ENCODE measurements around the gene INSIG1.

INSIG1 gene

DNA sequence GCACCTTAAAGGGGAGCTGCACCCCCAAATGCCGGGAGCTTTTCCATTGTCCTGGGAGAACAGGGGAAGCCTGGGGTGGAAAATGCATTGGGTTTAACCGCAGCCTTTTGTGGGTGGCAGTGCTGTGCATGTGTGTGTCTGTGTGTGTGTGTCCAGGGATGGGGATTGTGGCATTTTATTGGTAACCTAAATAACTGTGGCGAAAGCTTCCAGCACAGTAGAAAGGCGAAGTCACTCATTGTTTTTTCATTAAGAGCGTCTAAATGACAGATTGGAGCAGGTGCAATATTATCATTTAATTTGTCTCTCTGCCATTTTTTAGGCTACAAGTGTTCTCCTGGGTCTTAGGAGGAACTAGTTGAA is 55.1 kb downstream of the INSIG1 start:
- no peak for FAIRE-seq

DNA sequence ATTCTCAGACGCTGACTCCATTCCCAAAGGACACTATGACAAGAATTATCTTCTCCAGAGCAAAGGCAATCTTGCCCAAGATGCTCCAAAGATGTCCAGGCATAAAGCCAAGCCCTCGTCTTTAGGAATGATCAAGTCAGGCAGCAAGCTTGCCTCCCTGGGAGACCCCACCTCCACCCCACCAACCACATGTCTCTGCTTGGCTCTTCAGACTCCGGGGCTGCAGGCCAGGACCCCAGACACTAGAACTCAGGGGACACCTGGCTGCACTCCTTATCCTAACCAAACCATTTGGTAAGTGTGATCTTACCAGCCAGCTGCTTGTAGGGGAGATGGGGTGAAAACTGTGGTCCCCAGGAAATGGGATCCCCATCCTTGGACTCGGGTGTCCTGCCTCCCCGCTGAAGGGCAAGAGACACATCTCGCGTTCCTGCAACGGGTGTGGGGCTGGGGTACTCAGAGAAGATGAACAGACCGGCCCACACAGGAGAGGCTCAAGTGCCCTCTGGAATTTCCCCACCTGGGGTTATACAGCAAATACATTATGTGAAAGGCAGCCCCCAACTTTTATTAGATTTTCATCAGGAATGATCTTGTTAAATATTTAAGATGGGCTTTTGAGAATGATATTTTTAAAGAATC is 55.7 kb downstream of the INSIG1 start:
- no peak for FAIRE-seq

DNA sequence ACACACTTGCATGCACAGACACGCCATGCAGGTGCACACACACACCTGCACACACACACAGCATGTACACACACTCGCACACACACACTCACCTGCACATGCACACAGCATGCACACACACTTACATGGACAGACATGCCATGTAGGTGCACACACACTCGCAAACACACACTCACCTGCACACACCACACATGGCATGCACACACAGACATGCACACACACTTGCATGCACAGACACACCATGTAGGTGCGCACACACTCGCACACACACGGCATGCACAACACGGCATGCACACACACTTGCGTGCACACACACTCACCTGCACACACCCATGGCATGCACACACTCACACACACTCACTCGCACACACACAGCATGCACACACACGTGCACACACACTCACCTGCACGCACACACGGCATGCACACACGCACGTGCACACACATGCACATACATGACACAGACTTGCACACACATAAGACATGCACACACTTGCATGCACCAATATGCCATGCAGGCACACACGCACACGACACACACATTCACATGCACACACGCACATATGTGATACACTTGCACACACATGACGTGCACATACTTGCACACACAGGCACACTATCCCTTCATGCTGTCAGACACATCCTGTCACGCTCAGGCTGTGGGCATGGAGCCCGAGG is 56.8 kb downstream of the INSIG1 start:
- FAIRE-seq, result no peak

DNA sequence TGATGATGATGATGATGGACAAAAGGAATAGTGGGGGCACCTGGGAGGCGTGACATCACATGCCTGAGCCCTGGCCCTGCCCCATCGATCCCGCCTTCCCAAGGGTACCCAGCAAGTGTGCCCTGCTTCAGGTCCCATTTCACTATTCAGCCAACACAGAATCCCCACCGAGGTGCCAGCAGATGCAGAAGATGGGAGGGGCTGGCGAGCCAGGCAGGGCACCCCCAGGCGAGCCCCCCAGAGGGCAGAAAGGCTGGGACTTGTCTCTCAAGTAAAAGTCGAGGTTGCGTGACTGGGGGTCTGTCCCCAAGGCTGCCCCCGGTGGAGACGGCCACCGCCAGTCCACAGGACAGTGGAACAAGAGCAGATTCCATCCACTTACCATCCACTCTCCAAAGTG is 57.5 kb downstream of the INSIG1 start:
- no peak for FAIRE-seq

DNA sequence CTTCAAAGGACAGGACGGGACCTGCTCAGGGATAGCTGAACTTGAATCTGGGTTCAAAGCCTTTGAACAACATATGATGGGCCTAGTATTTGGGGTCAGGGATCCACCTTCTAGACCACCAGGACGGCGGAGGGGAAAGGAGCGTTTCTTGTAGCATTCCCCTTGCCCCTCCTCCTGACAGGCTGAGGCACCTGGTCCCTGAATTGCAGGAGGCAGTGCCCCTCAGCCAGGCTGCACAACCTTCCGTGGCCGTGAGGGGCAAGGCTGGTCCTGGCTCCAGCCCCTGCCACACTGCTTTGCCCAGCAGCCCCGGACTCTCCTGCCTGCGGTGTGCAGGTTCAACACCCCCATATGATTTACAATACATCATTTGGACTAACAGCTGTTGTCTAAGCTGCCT is 58.1 kb downstream of the INSIG1 start:
- FAIRE-seq, result no peak

DNA sequence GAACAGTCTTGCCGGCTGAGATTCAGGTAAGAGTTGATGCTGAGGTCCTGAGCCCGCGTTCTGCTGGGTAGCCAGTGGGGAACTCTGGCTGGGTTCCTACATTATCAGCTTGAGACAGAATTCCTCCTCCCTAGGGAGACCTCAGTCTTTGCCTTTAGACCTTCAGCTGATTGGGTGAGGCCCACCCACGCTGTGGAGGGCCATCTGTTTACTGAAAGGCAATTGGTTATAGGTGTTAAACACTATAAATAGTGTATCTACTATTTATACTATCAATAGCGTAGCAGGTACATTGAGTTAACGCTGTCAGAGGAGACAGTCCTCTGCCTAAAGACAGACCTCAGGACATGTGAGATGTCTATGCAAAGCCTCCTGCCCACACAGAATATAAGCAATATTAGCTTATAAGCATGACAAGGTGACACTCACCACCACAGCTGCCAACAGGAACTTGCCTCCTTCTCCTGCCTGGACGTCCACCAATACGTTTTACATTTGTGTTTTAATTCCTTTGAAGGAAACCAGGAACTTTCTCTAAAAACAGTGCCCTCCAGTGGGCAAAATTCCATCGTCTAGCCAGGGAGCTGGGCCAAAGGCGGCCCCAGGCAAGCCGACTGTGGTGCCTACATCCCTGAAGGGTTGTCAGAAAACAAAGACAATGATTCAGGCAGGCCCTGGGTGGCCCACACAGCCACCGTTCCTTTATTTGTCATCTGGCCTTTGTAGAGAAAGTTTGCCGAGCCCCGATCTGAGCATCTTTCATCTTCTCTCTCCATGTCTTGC is 58.8 kb downstream of the INSIG1 start:
- FAIRE-seq, result no peak

DNA sequence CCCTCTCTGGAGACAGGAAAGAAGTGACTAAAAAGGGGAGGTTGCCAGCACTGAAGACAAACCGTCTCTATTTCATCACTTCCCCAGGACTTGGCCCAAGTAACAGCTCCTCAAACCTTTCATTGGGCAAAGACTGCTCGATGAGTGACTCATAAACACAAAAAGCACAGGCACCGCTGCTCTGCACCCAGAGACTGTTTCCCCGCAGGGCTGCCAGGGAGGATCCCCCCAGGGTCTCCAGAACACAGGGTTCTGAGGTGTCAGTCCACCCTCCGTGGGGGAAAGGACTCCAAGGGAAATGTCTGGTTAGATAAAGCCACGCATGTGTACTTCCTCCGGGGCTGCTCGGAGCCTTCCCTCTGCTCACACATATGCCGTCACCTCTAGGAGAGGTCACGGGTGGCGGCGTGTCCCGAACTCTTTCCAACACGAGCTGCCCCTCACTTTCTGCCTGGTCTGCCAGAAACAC is 59.9 kb downstream of the INSIG1 start:
- FAIRE-seq, result no peak

DNA sequence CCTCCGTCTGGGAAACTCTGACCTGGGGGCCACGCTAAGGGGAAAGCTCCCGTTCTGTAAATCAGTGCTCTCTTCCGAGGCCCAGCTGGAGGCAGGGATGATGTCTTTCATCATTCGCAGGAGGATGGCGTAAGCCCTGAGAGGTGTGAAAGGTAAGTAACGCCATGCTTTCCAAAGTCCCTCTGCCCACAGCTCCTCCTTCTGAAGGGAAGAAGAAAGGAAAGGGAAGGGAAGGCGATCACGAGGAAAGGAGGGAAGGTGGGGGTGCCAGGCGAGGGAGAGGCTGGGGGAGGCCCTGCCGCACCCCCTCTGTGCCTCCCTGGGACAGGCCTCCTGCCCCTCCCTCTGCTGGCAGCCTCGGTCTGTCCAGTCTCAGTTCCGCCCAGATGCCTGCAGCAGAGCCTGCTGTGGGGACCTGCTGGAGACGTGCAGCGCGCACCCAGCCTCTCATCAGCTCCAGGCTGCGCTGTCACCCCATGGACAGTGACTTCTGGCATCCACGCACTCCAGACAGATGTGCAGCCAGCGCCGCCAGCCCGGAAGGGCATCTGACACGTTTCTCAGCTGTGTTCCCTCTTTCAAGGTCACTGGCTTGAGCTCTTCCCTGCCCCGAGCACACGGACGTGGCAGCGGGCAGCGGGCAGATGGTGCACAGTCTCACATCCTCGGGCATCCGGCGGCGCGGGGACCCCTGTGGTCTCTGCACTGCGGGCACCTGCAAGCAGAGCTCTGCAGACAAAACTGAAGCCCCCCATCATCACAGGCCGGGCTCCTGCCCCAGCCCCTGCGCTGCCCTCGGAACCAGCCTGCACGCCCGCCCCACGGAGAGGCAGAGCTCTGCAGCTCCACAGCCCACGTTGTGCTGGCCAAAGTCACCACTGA is 60.6 kb downstream of the INSIG1 start:
- no peak for FAIRE-seq

DNA sequence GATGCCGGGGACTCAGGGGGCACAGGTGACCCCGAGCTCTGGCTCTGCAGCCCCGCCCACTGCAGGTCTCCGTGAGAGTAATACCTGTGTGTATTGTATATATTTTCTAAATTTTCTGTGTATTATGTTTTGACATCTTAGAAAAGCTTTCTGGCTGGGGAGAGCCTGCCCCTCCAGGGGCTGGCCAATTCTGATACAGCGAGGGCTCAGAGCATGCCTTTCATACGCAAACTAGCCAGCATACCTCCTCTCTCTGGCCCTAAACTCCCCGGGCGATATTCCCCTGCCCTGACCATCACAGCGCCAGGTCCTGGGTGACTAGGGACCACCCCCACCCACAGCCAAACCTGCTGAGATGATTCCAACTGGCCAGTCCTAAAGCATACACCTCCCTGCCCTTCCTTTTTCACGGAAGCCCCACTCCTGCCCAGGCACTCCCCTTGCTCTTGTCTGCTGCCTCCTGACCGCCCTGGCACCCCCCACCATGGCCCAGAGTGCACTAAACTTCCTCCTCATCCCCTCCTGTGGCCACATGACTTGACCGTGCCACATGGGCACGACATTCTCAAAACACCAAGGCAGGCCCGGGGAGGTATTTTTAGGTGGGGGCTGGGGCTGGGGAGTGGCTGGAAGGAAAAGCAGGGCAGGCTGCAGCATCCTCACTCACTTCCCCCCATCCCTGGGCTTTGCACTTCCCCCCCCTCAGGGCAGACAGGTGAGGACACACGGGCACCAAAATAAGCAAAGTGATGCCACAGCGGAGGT is 61.5 kb downstream of the INSIG1 start:
- FAIRE-seq, result no peak

Measured in TTC549 (cell line).